GM23338 (cell line): Measurements from ENCODE around the gene BLTP3A. TPM values are rescaled to one million over a fixed set of nuclear protein-coding genes. Genes with fewer than 3 reads are reported as not detected.

Experiments used
- ATAC-seq: fragments of 200-7000 bp; cut with Tn5 transposase; 3 replicates; pipeline ENCODE4 v1.9.1; 2020
- DNase-seq: peaks from one replicate; pipeline ENCODE4 v3.0.0-alpha.2; 2015; ENCODE audit warnings: low spot score
- H2AFZ ChIP-seq: fragments of 200-600 bp; sonication (generic); 2 replicates; pipeline ENCODE4 v1.8.0; 2016; ENCODE audit warnings: antibody characterized with exemption, mild to moderate bottlenecking, moderate library complexity
- H3F3A ChIP-seq: fragments of 200-600 bp; sonication (generic); replicated peaks from 2 replicates; pipeline ENCODE4 v1.8.0; 2017; ENCODE audit warnings: antibody characterized with exemption, mixed run types, low read depth
- H3K27ac ChIP-seq: fragments of 200-600 bp; sonication (generic); 2 replicates; pipeline ENCODE4 v1.6.1; 2016; ENCODE audit warnings: low read depth
- H3K27me3 ChIP-seq: fragments of 200-600 bp; sonication (generic); 2 replicates; pipeline ENCODE4 v1.8.0; 2016; ENCODE audit warnings: mild to moderate bottlenecking, mixed run types, moderate library complexity; ENCODE audit not compliant: insufficient read depth
- H3K36me3 ChIP-seq: fragments of 200-600 bp; sonication (generic); 2 replicates; pipeline ENCODE4 v1.8.0; 2016; ENCODE audit warnings: mild to moderate bottlenecking; ENCODE audit not compliant: insufficient read depth
- H3K4me1 ChIP-seq: fragments of 200-600 bp; sonication (generic); 2 replicates; pipeline ENCODE4 v1.8.0; 2016; ENCODE audit warnings: mild to moderate bottlenecking, moderate library complexity; ENCODE audit not compliant: insufficient read depth
- H3K4me2 ChIP-seq: fragments of 200-600 bp; sonication (generic); 2 replicates; pipeline ENCODE4 v1.7.1; 2017; ENCODE audit warnings: mixed run types
- H3K4me3 ChIP-seq: fragments of 200-600 bp; sonication (generic); 2 replicates; pipeline ENCODE4 v1.6.1; 2016; ENCODE audit warnings: mixed run types
- H3K79me2 ChIP-seq: fragments of 200-600 bp; sonication (generic); replicated peaks from 2 replicates; pipeline ENCODE4 v1.8.0; 2017; ENCODE audit warnings: mild to moderate bottlenecking; ENCODE audit not compliant: insufficient read depth
- H3K9me2 ChIP-seq: fragments of 200-600 bp; sonication (generic); 2 replicates; pipeline ENCODE4 v1.8.0; 2017; ENCODE audit not compliant: insufficient read depth
- H4K20me1 ChIP-seq: fragments of 200-600 bp; sonication (generic); replicated peaks from 2 replicates; pipeline ENCODE4 v1.8.0; 2017; ENCODE audit warnings: mild to moderate bottlenecking; ENCODE audit not compliant: insufficient read depth
- H3K27ac Mint-ChIP-seq: 2 replicates; pipeline ENCODE4 v1.8.0; 2020; ENCODE audit warnings: inconsistent platforms, mild to moderate bottlenecking, moderate library complexity, mixed read lengths
- H3K27me3 Mint-ChIP-seq: 3 replicates; pipeline ENCODE4 v1.8.0; 2022; ENCODE audit warnings: low read depth, mild to moderate bottlenecking, moderate library complexity, mixed read lengths, inconsistent platforms; ENCODE audit not compliant: insufficient read depth, poor library complexity
- H3K36me3 Mint-ChIP-seq: 3 replicates; pipeline ENCODE4 v1.8.0; 2021; ENCODE audit warnings: low read depth, mild to moderate bottlenecking, inconsistent platforms, moderate library complexity, mixed read lengths
- H3K4me1 Mint-ChIP-seq: 3 replicates; pipeline ENCODE4 v1.8.0; 2020; ENCODE audit warnings: mild to moderate bottlenecking, inconsistent platforms, mixed read lengths
- H3K4me3 Mint-ChIP-seq: 3 replicates; pipeline ENCODE4 v1.8.0; 2021; ENCODE audit warnings: moderate library complexity, mild to moderate bottlenecking, inconsistent platforms, mixed read lengths
- H3K9me3 Mint-ChIP-seq: 3 replicates; pipeline ENCODE4 v1.8.0; 2020; ENCODE audit warnings: moderate library complexity, mild to moderate bottlenecking, inconsistent platforms, mixed read lengths
- CREB1 ChIP-seq: fragments of 250-450 bp; sonication (Bioruptor Pico); IDR thresholded peaks from 2 replicates; pipeline ENCODE4 v1.5.0; 2020; ENCODE audit warnings: low read depth, mild to moderate bottlenecking, moderate library complexity
- EZH2 ChIP-seq: fragments of 200-600 bp; sonication (generic); IDR thresholded peaks from one replicate; pipeline ENCODE4 v1.8.0; 2017; ENCODE audit warnings: antibody characterized with exemption, mild to moderate bottlenecking, low read depth; ENCODE audit not compliant: unreplicated experiment
- EZH2phosphoT487 ChIP-seq: fragments of 200-600 bp; sonication (generic); IDR thresholded peaks from one replicate; pipeline ENCODE4 v1.8.1; 2018; ENCODE audit warnings: antibody characterized with exemption; ENCODE audit not compliant: unreplicated experiment
- JUNB ChIP-seq: IDR thresholded peaks from one replicate; pipeline ENCODE4 v1.6.1; 2016; ENCODE audit warnings: antibody characterized with exemption; ENCODE audit not compliant: unreplicated experiment
- NANOG ChIP-seq: IDR thresholded peaks from 2 replicates; pipeline ENCODE4 v1.6.1; 2016; ENCODE audit warnings: antibody characterized with exemption, borderline replicate concordance
- POLR2AphosphoS5 ChIP-seq: IDR thresholded peaks from 2 replicates; pipeline ENCODE4 v1.6.1; 2016; ENCODE audit warnings: antibody characterized with exemption, low read depth
- STAT1 ChIP-seq: IDR thresholded peaks from one replicate; pipeline ENCODE4 v1.6.1; 2016; ENCODE audit warnings: antibody characterized with exemption; ENCODE audit not compliant: unreplicated experiment
- ZNF114 ChIP-seq: fragments of 250-450 bp; sonication (Bioruptor Pico); IDR thresholded peaks from 2 replicates; pipeline ENCODE4 v1.5.0; 2020; ENCODE audit warnings: mild to moderate bottlenecking, moderate library complexity
- ZNF331 ChIP-seq: fragments of 250-450 bp; sonication (Bioruptor Pico); IDR thresholded peaks from 2 replicates; pipeline ENCODE4 v1.5.0; 2020; ENCODE audit warnings: low read depth, mild to moderate bottlenecking, moderate library complexity
- long read RNA-seq: library from polyadenylated mRNA; unstranded; transcript quantifications from one replicate; pipeline ENCODE4 v2.0.0, GENCODE V29; 2020; ENCODE audit not compliant: unreplicated experiment
- polyA plus RNA-seq: library from polyadenylated mRNA; unstranded; fragments of >200 nt; fragmentation: Nextera tagmentation; extraction: Ambion mirVana; gene quantifications from 2 replicates; pipeline ENCODE4 v1.2.1, GENCODE V29; 2016
- total RNA-seq: library from RNA; depleted of rRNA; stranded (reverse); fragments of >200 nt; shearing (Covaris generic); gene quantifications from 2 replicates; pipeline ENCODE4 v1.2.3, GENCODE V29; 2014; rRNA removed
- TF ChIP-seq, protein P1 (sequence below): IDR thresholded peaks from one replicate; pipeline ENCODE4 v1.6.1; 2018; ENCODE audit warnings: antibody characterized with exemption; ENCODE audit not compliant: unreplicated experiment
- TF ChIP-seq, protein P2 (sequence below), 2 experiments: fragments of 200-600 bp in 1 of 2; sonication (generic) in 1 of 2; conservative IDR thresholded peaks; 2 replicates each; pipeline versions ENCODE4 v1.5.1 to v1.6.1; 2016 to 2017; ENCODE audit warnings: antibody characterized with exemption in 2 of 2, low read depth in 2 of 2, mild to moderate bottlenecking in 2 of 2, moderate library complexity in 1 of 2

BLTP3A gene
- total RNA-seq (15.3 and 18.4 TPM in 2 replicates), polyA plus RNA-seq (2.9 and 3.4 TPM in 2 replicates)
- long read RNA-seq, partial matches to known transcripts, result 1 of 2 reads
- long read RNA-seq, other reads (novel, unspliced or antisense), result 1 of 2 reads

DNA sequence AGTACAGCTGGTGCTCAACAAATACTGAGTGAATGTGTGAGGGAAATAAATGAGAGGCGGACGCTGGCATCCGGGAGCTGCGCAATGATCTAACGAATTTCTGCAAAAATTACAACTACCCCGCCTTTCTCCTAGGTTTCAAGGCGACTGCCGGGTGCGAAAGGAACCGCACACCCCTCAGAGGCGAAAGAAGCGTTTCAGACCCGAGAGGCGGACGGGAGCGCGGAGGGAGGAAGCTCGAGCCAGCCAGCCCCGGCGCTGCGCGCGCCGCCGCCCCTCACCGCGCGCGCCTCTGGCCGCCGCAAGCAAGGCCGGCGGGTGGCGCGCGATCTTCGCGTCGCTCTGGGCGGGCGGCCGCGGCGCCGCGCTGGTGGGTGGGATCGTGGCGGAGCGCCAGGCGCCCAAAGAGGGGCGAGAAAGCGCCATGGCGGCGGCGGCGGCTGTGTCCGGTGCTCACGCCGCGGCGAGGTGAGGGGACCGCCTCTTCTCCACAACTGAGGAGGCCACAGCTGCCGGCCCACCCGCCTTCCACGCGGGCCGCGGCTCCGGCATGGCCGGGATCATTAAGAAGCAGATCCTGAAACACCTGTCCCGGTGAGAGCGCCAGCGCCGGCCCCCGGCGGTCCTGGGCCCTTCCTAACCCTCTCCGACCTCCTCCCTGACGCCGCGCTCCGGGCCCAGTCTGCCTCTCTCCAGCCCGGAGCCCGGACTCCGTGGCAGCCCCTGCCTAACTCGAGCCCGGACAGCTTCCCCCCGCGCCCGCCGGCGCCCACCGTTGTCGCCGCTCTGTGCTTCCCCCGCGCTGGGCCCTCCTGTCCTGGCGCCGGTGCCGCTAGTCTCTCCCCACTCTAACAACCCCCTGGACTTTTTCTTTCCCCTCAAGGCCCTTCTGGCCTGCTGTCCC is at the start of gene BLTP3A:
BLTP3A (plus strand) TSS at position 383 of the 904 bp plus-strand sequence; CDS start at position 551, 168 bp downstream.
- ATAC-seq (peak; percentile 87), DNase-seq (peak; percentile 87)
- TF ChIP-seq JUNB (no peak), NANOG (no peak), EZH2 (no peak), STAT1 (no peak), EZH2phosphoT487 (no peak), ZNF114 (CRISPR knock-in tag) (no peak), ZNF331 (CRISPR knock-in tag) (no peak), POLR2AphosphoS5 (no peak), CREB1 (CRISPR knock-in tag) (no peak)
- TF ChIP-seq, protein P1, sequence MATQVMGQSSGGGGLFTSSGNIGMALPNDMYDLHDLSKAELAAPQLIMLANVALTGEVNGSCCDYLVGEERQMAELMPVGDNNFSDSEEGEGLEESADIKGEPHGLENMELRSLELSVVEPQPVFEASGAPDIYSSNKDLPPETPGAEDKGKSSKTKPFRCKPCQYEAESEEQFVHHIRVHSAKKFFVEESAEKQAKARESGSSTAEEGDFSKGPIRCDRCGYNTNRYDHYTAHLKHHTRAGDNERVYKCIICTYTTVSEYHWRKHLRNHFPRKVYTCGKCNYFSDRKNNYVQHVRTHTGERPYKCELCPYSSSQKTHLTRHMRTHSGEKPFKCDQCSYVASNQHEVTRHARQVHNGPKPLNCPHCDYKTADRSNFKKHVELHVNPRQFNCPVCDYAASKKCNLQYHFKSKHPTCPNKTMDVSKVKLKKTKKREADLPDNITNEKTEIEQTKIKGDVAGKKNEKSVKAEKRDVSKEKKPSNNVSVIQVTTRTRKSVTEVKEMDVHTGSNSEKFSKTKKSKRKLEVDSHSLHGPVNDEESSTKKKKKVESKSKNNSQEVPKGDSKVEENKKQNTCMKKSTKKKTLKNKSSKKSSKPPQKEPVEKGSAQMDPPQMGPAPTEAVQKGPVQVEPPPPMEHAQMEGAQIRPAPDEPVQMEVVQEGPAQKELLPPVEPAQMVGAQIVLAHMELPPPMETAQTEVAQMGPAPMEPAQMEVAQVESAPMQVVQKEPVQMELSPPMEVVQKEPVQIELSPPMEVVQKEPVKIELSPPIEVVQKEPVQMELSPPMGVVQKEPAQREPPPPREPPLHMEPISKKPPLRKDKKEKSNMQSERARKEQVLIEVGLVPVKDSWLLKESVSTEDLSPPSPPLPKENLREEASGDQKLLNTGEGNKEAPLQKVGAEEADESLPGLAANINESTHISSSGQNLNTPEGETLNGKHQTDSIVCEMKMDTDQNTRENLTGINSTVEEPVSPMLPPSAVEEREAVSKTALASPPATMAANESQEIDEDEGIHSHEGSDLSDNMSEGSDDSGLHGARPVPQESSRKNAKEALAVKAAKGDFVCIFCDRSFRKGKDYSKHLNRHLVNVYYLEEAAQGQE, result no peak
- TF ChIP-seq, protein P2, sequence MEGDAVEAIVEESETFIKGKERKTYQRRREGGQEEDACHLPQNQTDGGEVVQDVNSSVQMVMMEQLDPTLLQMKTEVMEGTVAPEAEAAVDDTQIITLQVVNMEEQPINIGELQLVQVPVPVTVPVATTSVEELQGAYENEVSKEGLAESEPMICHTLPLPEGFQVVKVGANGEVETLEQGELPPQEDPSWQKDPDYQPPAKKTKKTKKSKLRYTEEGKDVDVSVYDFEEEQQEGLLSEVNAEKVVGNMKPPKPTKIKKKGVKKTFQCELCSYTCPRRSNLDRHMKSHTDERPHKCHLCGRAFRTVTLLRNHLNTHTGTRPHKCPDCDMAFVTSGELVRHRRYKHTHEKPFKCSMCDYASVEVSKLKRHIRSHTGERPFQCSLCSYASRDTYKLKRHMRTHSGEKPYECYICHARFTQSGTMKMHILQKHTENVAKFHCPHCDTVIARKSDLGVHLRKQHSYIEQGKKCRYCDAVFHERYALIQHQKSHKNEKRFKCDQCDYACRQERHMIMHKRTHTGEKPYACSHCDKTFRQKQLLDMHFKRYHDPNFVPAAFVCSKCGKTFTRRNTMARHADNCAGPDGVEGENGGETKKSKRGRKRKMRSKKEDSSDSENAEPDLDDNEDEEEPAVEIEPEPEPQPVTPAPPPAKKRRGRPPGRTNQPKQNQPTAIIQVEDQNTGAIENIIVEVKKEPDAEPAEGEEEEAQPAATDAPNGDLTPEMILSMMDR (conservative IDR thresholded peaks at IDR 0.05; ENCODE audit: low read depth in 2 of 2), result no peak
- peak within 1 kb of the TSS; percentile 91 for H3K4me2 ChIP-seq
- H3F3A ChIP-seq, result peaks cover 16% of the 10 kb centered on the region; the same call in 1 of the 2 replicates
- H2AFZ ChIP-seq, result peak within 1 kb of the TSS; percentile 94
- peaks cover 42% of the 10 kb centered on the region for H3K79me2 ChIP-seq
- H4K20me1 ChIP-seq, result peaks cover 6% of the 10 kb centered on the region; the same call in 1 of the 2 replicates
- H3K27me3 ChIP-seq, result no peaks in the 10 kb centered on the region
- Mint-ChIP-seq H3K4me3 (peak within 1 kb of the TSS; percentile 99), H3K9me3 (peaks cover 6% of the 10 kb centered on the region), H3K36me3 (peaks cover 10% of the 10 kb centered on the region; the same call in 2 of the 3 replicates), H3K4me1 (peaks cover 11% of the 10 kb centered on the region; the same call in 2 of the 3 replicates), H3K27ac (peak within 1 kb of the TSS; percentile 98), H3K27me3 (peaks cover 3% of the 10 kb centered on the region)
- H3K27ac ChIP-seq, result peak within 1 kb of the TSS; percentile 96
- no peaks in the 10 kb centered on the region for H3K9me2 ChIP-seq
- peak within 1 kb of the TSS; percentile 75 for H3K4me3 ChIP-seq
- peaks cover 17% of the 10 kb centered on the region for H3K4me1 ChIP-seq
- H3K36me3 ChIP-seq, result no peaks in the 10 kb centered on the region
